G401.6 (cell line): ENCODE data around the gene TAF1A.

Experiments used
- FAIRE-seq: peaks from 2 replicates; lab custom pipeline; 2012; peaks lifted over from hg19 to GRCh38; lab: Jason Lieb, UNC

The TAF1A gene

GRCh38 chr1:222535455-222535854 is 54.3 kb downstream of the TAF1A start:
- no peak for FAIRE-seq

GRCh38 chr1:222530852-222531251 is 58.9 kb downstream of the TAF1A start:
- FAIRE-seq = no peak

- no peak for FAIRE-seq
Observed at GRCh38 chr1:222529916-222530315, 59.8 kb downstream of the TAF1A start.

- FAIRE-seq = no peak
Observed at GRCh38 chr1:222529181-222529580, 60.6 kb downstream of the TAF1A start.

- no peak for FAIRE-seq
Observed at GRCh38 chr1:222525951-222526350, 63.8 kb downstream of the TAF1A start.

- FAIRE-seq = no peak
Observed at GRCh38 chr1:222523852-222524251, 65.9 kb downstream of the TAF1A start.

GRCh38 chr1:222522105-222522915 is 67.4 kb downstream of the TAF1A start:
- FAIRE-seq = no peak

- no peak for FAIRE-seq
Observed at GRCh38 chr1:222521299-222522104, 68.2 kb downstream of the TAF1A start.
